Prostate gland (tissue), 2 donors: ENCODE data around the gene NPY2R. TPM values are rescaled to one million over a fixed set of nuclear protein-coding genes. Genes with fewer than 3 reads are reported as not detected.

Experiments used
- DNase-seq: peaks from one replicate; pipeline ENCODE4 v3.0.0-alpha.2; 2019; ENCODE audit warnings: low spot score
- H3K27ac ChIP-seq, 2 donors: fragments of 200-600 bp; sonication (generic); 2 replicates each; pipeline ENCODE4 v1.5.1; 2017 to 2019
- H3K27me3 ChIP-seq: fragments of 200-600 bp; sonication (generic); replicated peaks from 2 replicates; pipeline ENCODE4 v1.5.1; 2019; ENCODE audit not compliant: insufficient read depth
- H3K36me3 ChIP-seq, 2 donors: fragments of 200-600 bp; sonication (generic); 1 replicate in 1 of 2; 2 replicates in 1 of 2; pipeline versions ENCODE4 v1.5.1 to v1.8.1; 2017 to 2019
- H3K4me1 ChIP-seq: fragments of 200-600 bp; sonication (generic); replicated peaks from 2 replicates; pipeline ENCODE4 v1.5.1; 2019
- H3K4me3 ChIP-seq, 2 donors: fragments of 200-600 bp; sonication (generic); 2 replicates each; pipeline ENCODE4 v1.5.1; 2017 to 2019
- H3K9me3 ChIP-seq: fragments of 200-600 bp; sonication (generic); 2 replicates; pipeline ENCODE4 v1.5.1; 2017
- POLR2A ChIP-seq: fragments of 450-650 bp; IDR thresholded peaks from one replicate; pipeline ENCODE4 v1.6.1; 2016; ENCODE audit warnings: antibody characterized with exemption, mild to moderate bottlenecking
- POLR2AphosphoS5 ChIP-seq: sonication (generic); formaldehyde crosslinking; IDR thresholded peaks from one replicate; pipeline ENCODE4 v1.6.1; 2017; ENCODE audit warnings: antibody characterized with exemption
- WGBS: methylation state at CpG from one replicate; pipeline ENCODE4 v1.1.5; 2018; 5-methylcytosine and 5-hydroxymethylcytosine counted together
- intact Hi-C: fragments of 100-400 bp; cut with DNase I; formaldehyde crosslinking; loops from one replicate; pipeline ENCODE4 v1.14.2; 2022
- total RNA-seq, 2 donors: library from RNA; depleted of rRNA; stranded (reverse); fragments of >200 nt; gene quantifications; one replicate each; pipeline ENCODE4 v1.1.0, GENCODE V29; 2016
- TF ChIP-seq, protein P1 (sequence below), 4 experiments: fragments of 200-600 bp in 2 of 4; fragments of 450-650 bp in 2 of 4; sonication (generic) in 2 of 4; IDR thresholded peaks; 1 replicate in 3 of 4; 2 replicates in 1 of 4; pipeline ENCODE4 v1.5.1; 2016 to 2019; ENCODE audit warnings: antibody characterized with exemption in 4 of 4, mild to moderate bottlenecking in 2 of 4, moderate library complexity in 2 of 4

Gene NPY2R
- total RNA-seq, 2 donors from 2014 or later = 2.6 TPM; not detected in 1

DNA sequence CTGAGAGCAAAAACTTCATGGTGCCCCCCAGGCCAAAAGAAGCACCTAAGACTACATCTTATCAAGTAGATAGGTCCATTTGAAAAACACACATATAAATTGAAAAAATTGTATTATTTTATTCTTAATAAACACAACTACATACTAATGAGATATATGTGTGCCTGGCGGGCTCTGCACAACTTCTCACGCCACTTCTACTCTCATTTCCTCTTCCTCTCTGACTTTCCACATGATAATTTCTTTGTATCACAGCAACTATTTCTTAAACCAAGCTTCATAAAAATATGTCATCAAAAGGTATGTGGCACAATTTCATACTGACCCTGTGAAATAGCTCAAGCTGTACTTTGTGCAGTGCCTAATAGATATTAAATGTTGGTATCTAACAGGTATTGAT, 10.7 kb upstream of the NPY2R start:
- Histone ChIP-seq H3K4me3 (no peak overlapping the region), H3K27me3 (no peaks in the 10 kb centered on the region), H3K4me1 (no peaks in the 10 kb centered on the region), H3K27ac (no peak overlapping the region), H3K36me3 (no peaks in the 10 kb centered on the region), H3K9me3 (no peaks in the 10 kb centered on the region)
- intact Hi-C loops = no loop called here
- no peak for DNase-seq
- TF ChIP-seq POLR2A = no peak
- TF ChIP-seq POLR2AphosphoS5 = no peak
- TF ChIP-seq, protein P1, sequence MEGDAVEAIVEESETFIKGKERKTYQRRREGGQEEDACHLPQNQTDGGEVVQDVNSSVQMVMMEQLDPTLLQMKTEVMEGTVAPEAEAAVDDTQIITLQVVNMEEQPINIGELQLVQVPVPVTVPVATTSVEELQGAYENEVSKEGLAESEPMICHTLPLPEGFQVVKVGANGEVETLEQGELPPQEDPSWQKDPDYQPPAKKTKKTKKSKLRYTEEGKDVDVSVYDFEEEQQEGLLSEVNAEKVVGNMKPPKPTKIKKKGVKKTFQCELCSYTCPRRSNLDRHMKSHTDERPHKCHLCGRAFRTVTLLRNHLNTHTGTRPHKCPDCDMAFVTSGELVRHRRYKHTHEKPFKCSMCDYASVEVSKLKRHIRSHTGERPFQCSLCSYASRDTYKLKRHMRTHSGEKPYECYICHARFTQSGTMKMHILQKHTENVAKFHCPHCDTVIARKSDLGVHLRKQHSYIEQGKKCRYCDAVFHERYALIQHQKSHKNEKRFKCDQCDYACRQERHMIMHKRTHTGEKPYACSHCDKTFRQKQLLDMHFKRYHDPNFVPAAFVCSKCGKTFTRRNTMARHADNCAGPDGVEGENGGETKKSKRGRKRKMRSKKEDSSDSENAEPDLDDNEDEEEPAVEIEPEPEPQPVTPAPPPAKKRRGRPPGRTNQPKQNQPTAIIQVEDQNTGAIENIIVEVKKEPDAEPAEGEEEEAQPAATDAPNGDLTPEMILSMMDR (IDR thresholded peaks at IDR 0.05) = no peak
- WGBS = 87% methylated on average over 2 of the region's 2 CpGs

DNA sequence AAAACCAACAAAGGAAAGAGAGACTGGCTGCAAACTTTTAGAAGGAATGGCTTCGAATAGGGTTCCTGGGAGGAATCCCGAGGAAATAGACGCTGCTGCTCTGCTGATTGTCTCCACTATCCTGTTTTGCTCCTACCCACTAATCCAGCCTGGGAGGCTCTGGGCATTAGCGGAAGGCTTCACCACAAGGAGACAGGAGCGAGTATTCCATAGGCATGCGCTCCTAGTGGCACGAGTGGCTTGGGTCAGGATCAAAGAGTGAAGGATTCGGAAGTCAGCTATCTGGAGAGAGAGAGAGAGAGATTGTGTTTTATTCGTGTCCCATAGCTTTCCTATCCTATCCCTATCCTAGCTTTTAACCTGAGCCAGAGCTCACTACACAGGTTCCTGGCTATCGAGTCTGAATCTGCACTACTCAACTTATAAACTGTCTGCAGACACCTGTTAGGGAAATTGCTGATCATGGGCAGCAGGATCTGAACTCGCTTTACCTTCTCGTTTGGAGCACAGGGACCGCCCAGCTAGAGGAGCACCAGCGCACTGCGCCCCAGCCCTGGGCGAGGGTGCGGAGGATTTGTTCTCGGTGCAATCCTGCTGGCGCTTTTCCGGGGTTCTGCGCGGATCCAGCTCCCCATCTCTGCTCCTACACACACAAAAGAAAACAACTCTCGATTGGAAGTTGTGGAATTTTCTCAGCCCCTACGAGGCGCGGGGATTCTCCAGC, 740 bp upstream of the NPY2R start:
- Histone ChIP-seq H3K4me3 (peak overlapping the region in 1 of 2 donors; percentile 22), H3K27me3 (peaks cover 6% of the 10 kb centered on the region), H3K9me3 (no peaks in the 10 kb centered on the region), H3K27ac (no peak overlapping the region), H3K4me1 (no peaks in the 10 kb centered on the region), H3K36me3 (no peaks in the 10 kb centered on the region)
- WGBS = 3% methylated on average over 26 of the region's 26 CpGs
- TF ChIP-seq, protein P1 (IDR thresholded peaks at IDR 0.05) = no peak
- TF ChIP-seq POLR2A (no peak), POLR2AphosphoS5 (no peak)
- intact Hi-C loops = no loop called here
- no peak for DNase-seq

DNA sequence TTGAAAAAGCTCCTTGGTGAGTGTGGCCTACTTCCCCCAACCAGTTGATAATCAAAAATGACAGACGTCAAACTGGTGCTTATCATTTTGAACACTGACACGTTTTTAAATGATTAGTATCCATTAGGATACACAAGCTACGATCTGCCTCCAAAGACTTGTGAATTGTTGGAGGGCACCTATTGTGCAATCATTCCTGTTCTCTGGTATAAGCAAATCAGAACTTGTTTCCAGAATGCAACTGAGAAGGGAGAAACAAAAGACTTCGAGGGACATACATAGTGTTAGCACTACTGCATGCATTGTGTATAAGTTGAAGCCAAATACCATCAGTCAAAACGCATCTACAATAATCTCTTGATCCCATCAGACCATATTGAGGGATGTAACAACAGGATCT, 11.6 kb downstream of the NPY2R start:
- no peaks in the 10 kb centered on the region for H3K4me1 ChIP-seq
- no peaks in the 10 kb centered on the region for H3K9me3 ChIP-seq
- intact Hi-C loops = no loop called here
- H3K27me3 ChIP-seq = no peaks in the 10 kb centered on the region
- TF ChIP-seq, protein P1 (IDR thresholded peaks at IDR 0.05) = no peak
- TF ChIP-seq POLR2A = no peak
- no peak for TF ChIP-seq POLR2AphosphoS5
- H3K27ac ChIP-seq = no peak overlapping the region
- WGBS = 52% methylated on average over 5 of the region's 5 CpGs
- DNase-seq = no peak
- H3K36me3 ChIP-seq = no peaks in the 10 kb centered on the region
- no peak overlapping the region for H3K4me3 ChIP-seq

DNA sequence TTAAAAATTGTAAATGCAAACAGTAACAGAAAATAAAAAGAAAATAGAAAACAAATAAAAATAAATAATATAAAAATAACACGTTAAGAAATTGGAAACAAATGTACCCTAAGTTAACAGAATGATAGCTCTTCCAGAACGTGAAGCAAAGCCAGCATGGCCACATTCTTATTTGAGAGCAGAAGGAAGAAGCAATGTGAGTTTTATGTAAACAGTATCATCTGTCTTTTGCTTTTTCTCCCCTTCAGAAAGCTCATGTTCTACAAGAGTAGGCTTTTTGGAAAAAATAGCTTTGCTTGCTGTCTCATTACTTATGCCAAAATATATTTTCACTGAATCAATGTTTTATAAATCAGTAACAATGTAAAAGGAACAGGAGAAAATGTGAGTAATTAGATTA, 18.7 kb downstream of the NPY2R start:
- H3K36me3 ChIP-seq = no peaks in the 10 kb centered on the region
- DNase-seq = no peak
- TF ChIP-seq, protein P1 (IDR thresholded peaks at IDR 0.05) = no peak
- TF ChIP-seq POLR2AphosphoS5 (no peak), POLR2A (no peak)
- no peaks in the 10 kb centered on the region for H3K4me1 ChIP-seq
- no peak overlapping the region for H3K4me3 ChIP-seq
- H3K9me3 ChIP-seq = no peaks in the 10 kb centered on the region
- H3K27ac ChIP-seq = no peak overlapping the region
- 6% methylated on average over 2 of the region's 2 CpGs for WGBS
- intact Hi-C loops = no loop called here
- H3K27me3 ChIP-seq = no peaks in the 10 kb centered on the region

DNA sequence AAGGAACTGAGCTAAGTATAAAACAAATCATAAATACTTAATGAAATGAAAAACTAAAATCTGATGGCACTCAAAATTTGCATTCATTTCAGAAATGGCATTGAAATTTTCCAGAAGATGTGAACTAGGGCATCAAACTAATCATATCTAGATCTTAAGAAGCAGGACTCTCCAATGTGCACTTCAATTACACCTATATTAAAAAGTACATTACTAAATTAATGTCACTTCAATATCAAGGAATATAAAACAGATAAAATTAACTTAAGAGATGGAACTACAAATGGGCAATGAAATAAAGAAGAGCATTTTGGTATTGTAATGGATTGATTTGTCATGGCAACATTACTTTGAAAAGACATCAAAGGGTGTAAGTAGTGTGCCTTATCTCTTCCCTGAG, 20.3 kb downstream of the NPY2R start:
- Histone ChIP-seq H3K27ac (no peak overlapping the region), H3K9me3 (no peaks in the 10 kb centered on the region), H3K4me1 (no peaks in the 10 kb centered on the region), H3K36me3 (no peaks in the 10 kb centered on the region), H3K4me3 (no peak overlapping the region), H3K27me3 (no peaks in the 10 kb centered on the region)
- TF ChIP-seq, protein P1 (IDR thresholded peaks at IDR 0.05) = no peak
- TF ChIP-seq POLR2A = no peak
- TF ChIP-seq POLR2AphosphoS5 = no peak
- intact Hi-C loops = no loop called here
- DNase-seq = no peak
